Vagina (tissue), 2 donors: Measurements from ENCODE around the gene NEK11. TPM values are rescaled to one million over a fixed set of nuclear protein-coding genes. Genes with fewer than 3 reads are reported as not detected.

ENCODE experiments used
- DNase-seq, 2 donors: peaks; one replicate each; pipeline ENCODE4 v3.0.0-alpha.2; 2017; ENCODE audit errors: extremely low spot score in 2 of 2
- H3K27ac ChIP-seq: fragments of 200-600 bp; sonication (generic); one replicate; pipeline ENCODE4 v1.5.1; 2019
- H3K27me3 ChIP-seq: fragments of 200-600 bp; sonication (generic); one replicate; pipeline ENCODE4 v1.5.1; 2019
- H3K36me3 ChIP-seq, 2 donors: fragments of 200-600 bp; sonication (generic); one replicate each; pipeline ENCODE4 v1.5.1; 2017 to 2019
- H3K4me1 ChIP-seq: fragments of 200-600 bp; sonication (generic); one replicate; pipeline ENCODE4 v1.5.1; 2019
- H3K4me3 ChIP-seq, 2 donors: fragments of 200-600 bp; sonication (generic); 1 replicate in 1 of 2; 2 replicates in 1 of 2; pipeline ENCODE4 v1.5.1; 2016 to 2019
- H3K9me3 ChIP-seq: fragments of 200-600 bp; sonication (generic); one replicate; pipeline ENCODE4 v1.5.1; 2019
- CTCF ChIP-seq, 3 experiments: fragments of 450-650 bp in 2 of 3; fragments of 200-600 bp in 1 of 3; sonication (generic) in 1 of 3; IDR thresholded peaks; one replicate each; pipeline ENCODE4 v1.5.1; 2017 to 2019; ENCODE audit warnings: antibody characterized with exemption in 3 of 3, mild to moderate bottlenecking in 2 of 3, moderate library complexity in 2 of 3
- POLR2A ChIP-seq, 2 donors: fragments of 450-650 bp; IDR thresholded peaks; one replicate each; pipeline ENCODE4 v1.6.1; 2017; ENCODE audit warnings: antibody characterized with exemption in 2 of 2, mild to moderate bottlenecking in 2 of 2, moderate library complexity in 2 of 2
- POLR2AphosphoS5 ChIP-seq, 2 donors: sonication (generic); formaldehyde crosslinking; IDR thresholded peaks; one replicate each; pipeline ENCODE4 v1.9.0; 2017; ENCODE audit warnings: antibody characterized with exemption in 2 of 2, mild to moderate bottlenecking in 2 of 2, low read depth in 1 of 2; ENCODE audit not compliant: insufficient read depth in 1 of 2
- intact Hi-C: fragments of 100-400 bp; cut with DNase I; formaldehyde crosslinking; loops from one replicate; pipeline ENCODE4 v1.15.1; 2023
- total RNA-seq: library from RNA; depleted of rRNA; stranded (reverse); fragments of >200 nt; gene quantifications from one replicate; pipeline ENCODE4 v1.2.3, GENCODE V29; 2016

The NEK11 gene
- total RNA-seq, 1 donor from 2014 or later: 8.6 TPM

GRCh38 chr3:131224886-131225550 is 198.3 kb downstream of the NEK11 start:
- no peaks in the 10 kb centered on the region for H3K4me1 ChIP-seq
- H3K36me3 ChIP-seq: no peaks in the 10 kb centered on the region
- no peaks in the 10 kb centered on the region for H3K27me3 ChIP-seq
- intact Hi-C loops: no loop called here
- H3K27ac ChIP-seq: no peak overlapping the region
- no peak overlapping the region for H3K4me3 ChIP-seq
- no peak for TF ChIP-seq CTCF (IDR thresholded peaks at IDR 0.05)
- TF ChIP-seq POLR2A (IDR thresholded peaks at IDR 0.05): no peak
- no peak for TF ChIP-seq POLR2AphosphoS5 (IDR thresholded peaks at IDR 0.05; ENCODE audit: insufficient read depth in 1 of 2, low read depth in 1 of 2)
- DNase-seq: no peak
- no peaks in the 10 kb centered on the region for H3K9me3 ChIP-seq

GRCh38 chr3:131228522-131228921 is 201.8 kb downstream of the NEK11 start:
- no peak for DNase-seq
- no peaks in the 10 kb centered on the region for H3K9me3 ChIP-seq
- intact Hi-C loops: no loop called here
- H3K4me3 ChIP-seq: no peak overlapping the region
- no peaks in the 10 kb centered on the region for H3K36me3 ChIP-seq
- no peaks in the 10 kb centered on the region for H3K4me1 ChIP-seq
- no peak overlapping the region for H3K27ac ChIP-seq
- H3K27me3 ChIP-seq: no peaks in the 10 kb centered on the region
- TF ChIP-seq POLR2A (IDR thresholded peaks at IDR 0.05): no peak
- no peak for TF ChIP-seq POLR2AphosphoS5 (IDR thresholded peaks at IDR 0.05; ENCODE audit: insufficient read depth in 1 of 2, low read depth in 1 of 2)
- no peak for TF ChIP-seq CTCF (IDR thresholded peaks at IDR 0.05)

- Histone ChIP-seq H3K9me3 (no peaks in the 10 kb centered on the region), H3K4me3 (no peak overlapping the region), H3K27ac (no peak overlapping the region), H3K27me3 (no peaks in the 10 kb centered on the region), H3K36me3 (no peaks in the 10 kb centered on the region), H3K4me1 (no peaks in the 10 kb centered on the region)
- intact Hi-C loops: no loop called here
- TF ChIP-seq POLR2A (IDR thresholded peaks at IDR 0.05): no peak
- no peak for TF ChIP-seq CTCF (IDR thresholded peaks at IDR 0.05)
- TF ChIP-seq POLR2AphosphoS5 (IDR thresholded peaks at IDR 0.05; ENCODE audit: insufficient read depth in 1 of 2, low read depth in 1 of 2): no peak
- DNase-seq: no peak
Measured at GRCh38 chr3:131231710-131232389, 205.2 kb downstream of the NEK11 start.

DNA sequence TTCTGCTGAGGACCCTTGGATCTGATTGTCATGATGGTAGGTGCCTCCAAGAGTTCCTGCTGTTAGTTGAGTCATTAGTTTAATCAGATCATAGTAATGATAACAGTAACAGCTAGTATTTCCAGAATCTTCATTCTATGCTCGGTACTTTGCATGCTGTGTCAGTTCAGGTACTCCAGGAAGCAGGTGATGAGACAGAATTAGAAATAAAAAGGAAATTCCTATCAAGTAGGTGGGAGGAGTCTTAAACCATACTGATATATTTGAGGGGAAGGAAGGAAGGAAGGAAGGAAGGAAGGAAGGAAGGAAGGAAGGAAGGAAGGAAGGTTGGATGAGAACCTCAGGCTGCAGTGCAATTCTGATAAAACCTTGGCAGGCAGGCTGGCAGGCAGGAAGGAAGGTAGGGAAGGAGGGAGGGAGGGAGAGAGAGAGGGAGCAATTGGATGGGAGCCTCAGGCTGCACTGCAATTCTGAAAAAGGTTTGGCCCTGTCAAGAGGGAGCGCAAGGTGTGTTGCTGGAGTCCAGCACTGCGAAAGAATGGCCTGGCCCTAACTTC is 206.1 kb downstream of the NEK11 start:
- intact Hi-C loops: no loop called here
- H3K9me3 ChIP-seq: no peaks in the 10 kb centered on the region
- no peak for DNase-seq
- H3K4me3 ChIP-seq: no peak overlapping the region
- no peak for TF ChIP-seq POLR2AphosphoS5 (IDR thresholded peaks at IDR 0.05; ENCODE audit: insufficient read depth in 1 of 2, low read depth in 1 of 2)
- TF ChIP-seq POLR2A (IDR thresholded peaks at IDR 0.05): no peak
- TF ChIP-seq CTCF (IDR thresholded peaks at IDR 0.05): no peak
- no peak overlapping the region for H3K27ac ChIP-seq
- no peaks in the 10 kb centered on the region for H3K27me3 ChIP-seq
- no peaks in the 10 kb centered on the region for H3K4me1 ChIP-seq
- H3K36me3 ChIP-seq: no peaks in the 10 kb centered on the region
